ACHN (cell line): ENCODE results near the gene ABI3BP.

ENCODE experiments used
- DNase-seq: peaks from one replicate; pipeline ENCODE4 v3.0.0-alpha.2; 2015
- in situ Hi-C: cut with HindIII; loops from 2 replicates; pipeline ENCODE4 v1.10.0; 2017; ENCODE audit warnings: low sequenced_read_pairs, low pct_ligation_motif_present, low pct_unique_long_range_greater_than_20kb

Gene ABI3BP

GRCh38 chr3:100900671-100901335 lies 92.4 kb downstream of the ABI3BP start:
- DNase-seq = no peak
- in situ Hi-C loops = no loop called here

- no peak for DNase-seq
- in situ Hi-C loops = no loop called here
Measured at GRCh38 chr3:100899440-100900091, 93.7 kb downstream of the ABI3BP start.

- no peak for DNase-seq
- in situ Hi-C loops = no loop called here
Measured at GRCh38 chr3:100898681-100899080, 94.5 kb downstream of the ABI3BP start.

GRCh38 chr3:100896994-100897393 lies 96.2 kb downstream of the ABI3BP start:
- in situ Hi-C loops = no loop called here
- no peak for DNase-seq

GRCh38 chr3:100893590-100893989 lies 99.6 kb downstream of the ABI3BP start:
- in situ Hi-C loops = no loop called here
- peak; percentile 42 for DNase-seq

DNA sequence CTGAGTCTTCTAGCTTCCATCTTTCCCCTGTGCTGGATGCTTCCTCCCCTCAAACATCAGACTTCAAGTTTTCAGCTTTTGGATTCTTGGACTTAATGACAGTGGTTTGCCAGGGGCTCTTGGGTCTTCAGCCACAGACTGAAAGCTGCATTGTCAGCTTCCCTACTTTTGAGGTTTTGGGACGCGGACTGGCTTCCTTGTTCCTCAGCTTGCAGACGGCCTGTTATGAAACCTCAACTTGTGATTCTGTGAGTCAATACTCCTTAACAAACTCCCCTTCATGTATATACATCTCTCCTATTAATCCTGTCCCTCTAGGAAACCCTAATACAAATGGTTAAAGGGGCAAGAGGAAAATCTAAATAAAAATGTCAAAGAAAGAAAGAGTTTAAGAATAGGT lies 100.1 kb downstream of the ABI3BP start:
- in situ Hi-C loops = no loop called here

DNA sequence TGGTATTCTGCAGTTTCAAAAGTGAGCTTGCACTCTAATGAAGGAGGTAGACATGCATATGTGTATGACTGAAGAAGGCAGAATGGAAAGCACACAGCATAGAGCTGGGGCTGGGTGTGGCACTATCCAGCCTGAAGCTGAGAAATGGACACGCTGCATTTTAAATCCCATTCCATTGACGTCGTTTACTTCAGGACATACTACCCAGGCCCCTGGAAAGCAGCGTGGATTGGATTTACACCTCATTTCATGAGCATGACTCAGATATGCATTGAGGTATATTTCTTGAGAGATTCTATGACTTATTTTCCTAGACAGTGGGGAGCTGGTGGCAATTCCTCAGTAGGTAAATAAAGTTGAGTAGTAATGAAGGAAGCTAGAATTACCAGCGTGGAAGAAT lies 101.4 kb downstream of the ABI3BP start:
- in situ Hi-C loops = no loop called here
- DNase-seq = no peak

More for the DNA sequence above, 100.1 kb downstream of the ABI3BP start:
- no peak for DNase-seq

DNA sequence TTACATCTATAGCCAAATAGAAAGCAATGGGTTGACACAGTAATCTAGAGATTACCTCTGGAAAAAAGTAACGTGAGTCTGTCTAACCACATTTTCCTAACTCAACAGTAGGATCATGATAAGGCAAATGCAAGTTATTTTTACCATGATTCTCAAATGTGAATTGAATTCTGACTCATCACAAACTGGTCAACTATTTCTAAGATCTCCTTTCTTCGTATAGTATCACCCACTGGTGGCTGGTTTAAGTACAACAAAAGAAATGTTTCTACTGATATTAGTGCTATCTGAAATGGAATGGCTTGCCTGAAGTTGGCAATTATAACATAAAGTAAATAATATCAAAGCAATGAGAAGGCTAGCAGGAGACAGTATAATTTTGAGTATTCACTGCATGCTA lies 102.2 kb downstream of the ABI3BP start:
- peak; percentile 24 for DNase-seq
- in situ Hi-C loops = no loop called here

GRCh38 chr3:100888881-100889280 lies 104.3 kb downstream of the ABI3BP start:
- DNase-seq = no peak
- in situ Hi-C loops = no loop called here

- DNase-seq = no peak
Measured at GRCh38 chr3:100882571-100882984, 110.6 kb downstream of the ABI3BP start.

GRCh38 chr3:100880845-100881244 lies 112.4 kb downstream of the ABI3BP start:
- in situ Hi-C loops = no loop called here

More at GRCh38 chr3:100882571-100882984, 110.6 kb downstream of the ABI3BP start:
- in situ Hi-C loops = no loop called here

DNA sequence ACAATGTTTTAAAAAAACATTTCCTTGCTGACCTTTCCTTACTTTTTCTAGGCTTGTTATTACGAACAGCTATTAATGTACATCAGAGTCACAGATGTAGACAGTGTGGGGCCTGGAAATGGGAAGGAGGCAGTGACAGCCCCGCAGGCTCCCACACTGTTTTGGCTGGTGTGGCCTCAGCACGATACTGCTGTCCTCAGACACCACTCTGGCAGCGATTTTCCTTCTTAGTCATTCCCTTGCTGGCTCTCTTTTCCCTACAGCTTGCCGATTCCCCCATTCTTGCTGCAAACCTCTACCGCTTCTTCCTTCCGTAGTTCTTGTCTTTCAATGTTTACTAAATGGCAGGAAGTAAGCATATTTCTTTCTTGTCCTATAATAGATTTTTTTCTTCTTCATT lies 113.1 kb downstream of the ABI3BP start:
- in situ Hi-C loops = no loop called here
- no peak for DNase-seq

More at GRCh38 chr3:100880845-100881244, 112.4 kb downstream of the ABI3BP start:
- no peak for DNase-seq

GRCh38 chr3:100879195-100879810 lies 113.9 kb downstream of the ABI3BP start:
- in situ Hi-C loops = no loop called here
- no peak for DNase-seq

DNA sequence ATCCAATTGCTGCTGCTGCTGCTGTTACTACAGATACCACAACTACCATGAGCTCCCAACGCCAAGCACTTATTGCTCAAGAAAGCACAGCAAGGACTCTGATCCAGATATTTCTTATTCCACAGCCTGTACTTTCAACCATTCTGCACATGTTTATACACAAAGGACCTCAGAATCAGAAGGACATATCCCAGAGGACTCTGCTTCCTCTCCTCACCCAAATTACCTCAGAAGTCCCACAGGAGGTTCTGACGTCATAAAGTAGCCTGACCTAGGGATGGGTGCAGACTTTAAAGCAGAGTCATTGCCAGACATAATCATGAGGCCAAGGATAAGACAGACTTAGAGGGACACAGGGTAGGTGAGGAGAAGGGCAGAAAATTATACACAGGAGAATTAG lies 115.9 kb downstream of the ABI3BP start:
- DNase-seq = no peak
- in situ Hi-C loops = no loop called here

- DNase-seq = peak; percentile 9
- in situ Hi-C loops = no loop called here
Measured at GRCh38 chr3:100875239-100875638, 118.0 kb downstream of the ABI3BP start.

GRCh38 chr3:100873611-100874010 lies 119.6 kb downstream of the ABI3BP start:
- in situ Hi-C loops = no loop called here
- no peak for DNase-seq

DNA sequence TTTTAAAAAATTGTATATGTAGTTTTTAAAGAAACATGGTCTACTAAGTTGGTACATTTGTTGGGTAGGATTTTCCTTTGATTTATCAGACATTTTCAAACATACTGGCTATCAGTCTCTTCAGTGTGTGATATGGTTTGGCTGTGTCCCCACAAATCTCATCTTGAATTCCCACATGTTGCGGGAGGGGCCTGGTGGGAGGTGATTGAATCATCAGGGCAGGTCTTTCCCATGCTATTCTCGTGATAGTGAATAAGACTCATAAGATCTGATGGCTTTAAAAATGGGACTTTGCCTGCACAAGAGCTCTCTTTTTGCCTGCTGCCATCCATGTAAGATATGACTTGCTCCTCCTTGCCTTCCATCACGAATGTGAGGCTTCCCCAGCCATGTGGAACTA lies 121.9 kb downstream of the ABI3BP start:
- DNase-seq = no peak
- in situ Hi-C loops = no loop called here

GRCh38 chr3:100869787-100870186 lies 123.4 kb downstream of the ABI3BP start:
- DNase-seq = no peak
- in situ Hi-C loops = no loop called here

GRCh38 chr3:100868894-100869293 lies 124.3 kb downstream of the ABI3BP start:
- in situ Hi-C loops = no loop called here

DNA sequence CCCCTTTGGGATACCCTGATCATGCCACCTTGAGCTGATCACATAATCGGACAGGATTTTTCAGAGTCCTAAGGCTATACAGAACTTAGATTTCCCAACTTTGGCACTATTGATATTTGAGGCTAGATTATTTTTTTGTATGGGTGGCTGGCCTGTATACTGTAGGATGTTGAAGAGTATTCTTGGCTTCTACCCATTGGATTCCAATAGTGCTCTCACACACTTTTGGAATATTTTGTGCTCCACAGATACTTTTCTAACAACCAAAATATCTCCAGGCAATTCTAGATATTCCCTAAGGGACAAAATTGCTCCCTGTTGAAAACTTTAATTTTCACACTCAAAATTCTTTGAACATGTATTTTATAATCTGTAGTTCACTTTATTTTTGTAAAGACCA lies 125.1 kb downstream of the ABI3BP start:
- no peak for DNase-seq
- in situ Hi-C loops = no loop called here

More at GRCh38 chr3:100868894-100869293, 124.3 kb downstream of the ABI3BP start:
- no peak for DNase-seq
